ENCODE measurements around the gene GALK2.

The GALK2 gene

DNA sequence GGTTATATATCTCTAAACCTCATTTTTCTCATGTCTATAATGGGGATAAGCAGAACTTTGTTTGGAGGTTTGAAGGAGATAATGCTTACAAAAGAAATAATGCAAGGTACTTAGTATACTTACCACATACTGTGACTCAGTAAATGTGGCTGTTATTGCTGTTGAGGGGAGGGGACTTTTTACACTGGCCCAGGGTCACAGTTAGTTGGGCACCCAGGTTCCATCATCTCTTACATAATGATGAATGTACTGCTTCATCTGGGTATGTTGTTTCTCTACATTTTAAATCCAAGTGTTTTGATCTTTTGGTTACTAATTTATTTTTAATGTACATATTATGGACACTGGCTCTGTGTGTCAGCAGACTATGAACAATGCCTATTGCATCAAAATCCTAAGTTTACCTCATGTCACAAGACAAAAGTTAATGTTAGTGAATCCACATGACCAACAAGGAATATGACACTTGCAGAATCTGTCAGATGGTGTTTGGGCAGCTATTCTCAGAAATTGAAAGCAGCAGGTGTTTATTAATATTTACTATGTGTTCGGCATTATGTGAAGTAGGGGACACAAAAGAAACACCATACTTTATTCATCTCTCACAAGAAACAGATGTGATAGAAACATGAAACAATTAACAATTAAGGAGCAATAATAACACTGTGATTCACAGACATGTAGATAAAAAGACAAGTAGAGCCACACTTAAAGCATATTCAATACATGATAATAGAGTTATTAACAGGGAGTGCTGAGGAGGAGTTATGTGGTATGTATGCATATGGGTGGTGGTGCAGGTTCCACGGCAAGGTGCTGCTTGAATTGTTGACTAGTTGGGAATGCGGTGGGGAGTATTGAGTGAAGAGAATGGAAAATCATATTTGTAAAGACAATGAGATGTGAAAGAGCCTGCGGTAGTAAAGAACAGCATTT, 109.7 kb downstream of the GALK2 start:
- no peak for DNase-seq (ENCODE audit: low read depth, low spot score)

GRCh38 chr15:49282366-49282765, 112.3 kb downstream of the GALK2 start:
- DNase-seq (ENCODE audit: low read depth, low spot score), result no peak

GRCh38 chr15:49286649-49287404, 116.8 kb downstream of the GALK2 start:
- DNase-seq (ENCODE audit: low read depth, low spot score), result no peak

- DNase-seq (ENCODE audit: low read depth, low spot score), result no peak
Observed at GRCh38 chr15:49287481-49287880, 117.4 kb downstream of the GALK2 start.

DNA sequence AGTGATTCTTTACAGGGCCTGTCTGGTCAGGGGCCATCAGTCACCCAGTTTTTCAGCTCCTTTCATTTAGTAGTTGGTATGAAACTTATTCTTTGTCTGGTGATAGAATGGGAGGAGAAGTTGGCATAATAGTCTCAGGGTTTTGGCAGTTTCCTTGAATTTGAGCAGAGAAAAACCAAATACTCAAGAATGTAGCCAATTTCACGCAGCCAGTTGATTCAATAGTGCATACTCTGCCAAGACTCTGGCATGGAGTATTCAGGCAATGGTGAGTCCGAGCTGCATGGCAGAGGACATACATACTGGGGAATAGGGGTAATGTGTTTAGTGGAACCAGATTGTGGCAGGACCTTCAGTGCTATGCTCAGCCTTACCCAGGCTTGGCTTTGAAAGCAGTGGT, 118.3 kb downstream of the GALK2 start:
- DNase-seq (ENCODE audit: low read depth, low spot score), result no peak

DNA sequence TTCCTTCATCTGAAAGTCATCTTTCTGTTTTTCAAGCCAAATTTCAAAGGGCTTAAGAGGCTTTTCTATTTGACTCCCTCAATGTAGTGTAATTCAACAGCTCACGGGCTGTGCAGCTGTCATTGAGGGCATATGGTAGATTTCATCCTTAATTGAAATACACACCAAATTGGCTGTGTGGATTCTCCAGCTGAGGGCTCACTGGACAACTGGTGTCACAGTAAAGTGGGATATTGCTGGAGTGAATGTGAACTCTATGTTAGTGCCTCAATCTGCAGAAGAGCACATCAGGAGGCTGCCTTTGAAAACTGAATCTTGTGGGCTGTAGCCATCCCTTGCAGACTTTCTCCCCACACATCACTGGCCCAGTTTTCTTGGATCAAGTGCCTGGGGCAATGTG, 120.1 kb downstream of the GALK2 start:
- no peak for DNase-seq (ENCODE audit: low read depth, low spot score)

GRCh38 chr15:49293941-49294340, 123.9 kb downstream of the GALK2 start:
- no peak for DNase-seq (ENCODE audit: low read depth, low spot score)

DNA sequence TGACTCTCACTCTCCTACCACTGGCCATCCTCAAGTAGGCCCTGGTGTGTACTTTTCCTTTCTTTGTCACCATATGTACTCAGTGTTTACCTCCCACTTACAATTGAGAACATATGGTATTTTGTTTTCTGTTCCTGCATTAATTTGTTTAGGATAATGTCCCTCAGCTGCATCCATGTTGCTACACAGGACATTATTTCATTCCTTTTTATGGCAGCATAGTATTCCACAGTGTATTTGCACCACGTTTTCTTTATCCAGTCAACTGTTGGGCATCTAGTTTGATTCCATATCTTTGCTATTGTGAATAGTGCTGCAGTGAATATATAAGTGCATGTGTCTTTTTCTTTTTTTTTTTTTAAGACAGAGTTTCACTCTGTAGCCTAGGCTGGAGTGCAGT, 126.2 kb downstream of the GALK2 start:
- no peak for DNase-seq (ENCODE audit: low read depth, low spot score)

DNA sequence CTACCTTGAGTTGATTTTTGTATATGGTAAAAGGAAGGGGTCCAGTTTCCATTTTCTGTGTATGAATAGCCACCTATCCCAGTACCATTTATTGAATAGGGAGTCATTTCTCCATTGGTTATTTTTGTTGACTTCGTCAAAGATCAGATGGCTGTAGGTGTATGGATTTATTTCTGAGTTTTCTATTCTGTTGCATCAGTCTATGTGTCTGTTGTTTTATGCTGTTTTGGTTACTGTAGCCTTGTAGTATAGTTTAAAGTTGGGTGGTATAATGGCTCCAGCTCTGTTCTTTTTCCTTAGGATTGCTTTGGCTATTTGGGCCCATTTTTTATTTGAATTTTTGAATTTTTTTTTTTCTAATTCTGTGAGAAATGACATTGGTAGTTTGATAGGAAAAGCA, 127.5 kb downstream of the GALK2 start:
- no peak for DNase-seq (ENCODE audit: low read depth, low spot score)

- no peak for DNase-seq (ENCODE audit: low read depth, low spot score)
Observed at GRCh38 chr15:49300856-49301255, 130.8 kb downstream of the GALK2 start.

GRCh38 chr15:49301562-49301961, 131.5 kb downstream of the GALK2 start:
- DNase-seq (ENCODE audit: low read depth, low spot score), result no peak

DNA sequence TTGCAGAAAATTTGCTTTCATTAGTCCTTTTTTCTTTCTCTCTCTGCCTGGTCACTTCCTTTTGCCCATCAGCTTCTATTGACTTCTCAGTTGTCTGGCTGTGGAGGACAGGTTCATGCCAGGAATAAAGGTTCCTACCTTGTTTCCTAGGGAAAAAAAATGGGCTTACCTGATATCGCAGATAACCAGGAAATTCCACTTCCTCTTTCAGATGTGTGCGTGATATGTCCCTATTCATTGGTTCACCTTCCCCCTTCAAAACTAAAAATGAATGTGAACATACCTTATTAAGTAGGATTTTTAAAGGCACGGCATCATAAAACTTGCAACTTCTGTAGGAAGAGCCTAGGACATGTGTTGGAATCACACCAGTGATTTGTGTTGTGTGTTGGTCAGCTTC, 133.0 kb downstream of the GALK2 start:
- DNase-seq (ENCODE audit: low read depth, low spot score), result no peak

DNA sequence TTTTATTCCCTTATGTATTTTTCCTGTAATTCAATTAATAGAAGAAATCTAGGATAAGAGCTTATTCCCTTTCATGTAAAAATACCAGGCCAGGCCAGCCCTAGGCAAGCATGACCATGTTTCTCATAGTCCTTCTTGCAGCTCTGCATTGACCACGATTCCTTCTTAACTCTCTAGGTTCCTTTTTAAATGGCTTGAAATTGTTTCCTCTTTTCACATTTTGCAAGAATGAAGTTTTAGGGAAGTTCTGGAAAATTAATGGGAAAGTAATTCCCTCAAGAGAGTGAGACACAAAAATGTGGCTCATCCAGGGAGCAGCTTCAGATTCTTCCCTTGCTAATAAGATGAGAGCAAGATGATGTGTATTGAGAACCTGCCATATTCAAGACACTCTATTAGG, 136.5 kb downstream of the GALK2 start:
- no peak for DNase-seq (ENCODE audit: low read depth, low spot score)

DNA sequence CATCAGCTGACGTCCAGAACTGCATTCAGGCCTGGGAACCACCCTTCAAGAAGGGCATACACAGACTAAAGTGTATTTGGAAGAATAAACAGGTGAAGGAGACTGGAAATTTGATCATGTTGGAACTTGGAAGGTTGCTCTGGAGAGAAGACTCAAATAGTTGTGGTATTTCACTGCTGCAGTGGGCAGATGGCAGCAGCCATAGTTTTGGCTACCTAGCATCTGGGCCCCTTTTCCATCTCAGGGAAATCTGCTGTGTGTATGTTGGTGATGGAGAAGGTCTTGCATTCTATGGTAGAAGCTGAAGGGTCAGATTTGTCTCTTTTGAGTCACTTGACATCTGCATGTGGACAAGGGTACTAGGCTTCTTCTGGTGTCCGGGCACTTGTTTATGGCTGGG, 138.6 kb downstream of the GALK2 start:
- DNase-seq (ENCODE audit: low read depth, low spot score), result no peak

DNA sequence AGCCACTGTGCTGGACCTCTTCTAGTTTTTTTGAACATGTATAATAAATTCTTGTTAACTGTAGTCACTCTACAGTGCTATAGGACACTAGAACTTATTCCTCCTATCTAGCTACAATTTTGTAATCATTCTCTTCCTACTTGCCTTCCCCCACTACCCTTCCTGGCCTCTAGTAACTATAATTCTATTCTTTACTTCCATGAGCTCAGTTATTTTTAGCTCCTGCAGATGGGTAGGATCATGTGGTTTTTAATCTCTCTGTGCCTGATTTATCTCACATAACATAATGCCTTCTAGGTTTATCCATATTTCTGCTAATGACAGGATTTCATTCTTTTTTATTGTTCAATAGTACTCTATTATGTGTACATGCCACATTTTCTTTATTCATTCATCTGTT, 139.8 kb downstream of the GALK2 start:
- DNase-seq (ENCODE audit: low read depth, low spot score), result no peak

DNA sequence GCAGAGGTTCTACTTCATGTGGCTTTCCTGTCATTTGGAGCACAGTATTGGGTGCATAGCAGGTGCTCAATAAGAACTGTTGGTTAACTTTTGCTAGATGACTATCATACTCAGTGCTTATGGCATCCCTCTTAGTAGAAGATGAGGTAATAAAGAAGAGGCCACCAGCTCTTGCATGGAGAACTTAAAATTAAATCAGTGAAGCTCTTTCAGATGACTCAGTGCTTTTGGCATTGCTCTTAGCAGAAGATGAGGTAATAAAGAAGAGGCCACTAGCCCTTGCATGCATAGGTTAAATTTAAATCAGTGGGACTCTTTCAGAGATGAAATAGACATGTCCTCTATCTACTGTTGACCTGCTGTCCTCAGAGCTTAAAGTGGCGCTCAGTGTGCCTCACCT, 143.6 kb downstream of the GALK2 start:
- DNase-seq (ENCODE audit: low read depth, low spot score), result peak; percentile 3

DNA sequence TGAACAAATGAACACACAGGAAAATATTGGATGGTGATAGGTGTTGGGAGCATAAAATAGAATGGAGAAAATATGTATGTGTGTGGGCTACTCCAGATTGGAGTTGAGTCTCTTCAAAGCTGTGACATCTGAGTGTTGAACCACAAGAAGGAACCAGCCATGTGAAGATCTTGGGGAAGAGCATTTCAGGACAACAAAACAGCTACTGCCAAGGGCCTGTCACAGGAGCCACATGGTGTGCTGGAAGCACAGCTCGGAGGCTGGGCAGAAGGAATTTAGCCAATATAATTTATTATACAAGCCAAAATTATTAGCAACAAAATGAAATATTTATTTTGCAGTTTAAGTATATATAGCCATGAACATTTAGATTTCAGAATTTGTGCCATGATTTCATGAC, 144.7 kb downstream of the GALK2 start:
- DNase-seq (ENCODE audit: low read depth, low spot score), result no peak

- DNase-seq (ENCODE audit: low read depth, low spot score), result peak; percentile 10
Observed at GRCh38 chr15:49315391-49315823, 145.4 kb downstream of the GALK2 start.

DNA sequence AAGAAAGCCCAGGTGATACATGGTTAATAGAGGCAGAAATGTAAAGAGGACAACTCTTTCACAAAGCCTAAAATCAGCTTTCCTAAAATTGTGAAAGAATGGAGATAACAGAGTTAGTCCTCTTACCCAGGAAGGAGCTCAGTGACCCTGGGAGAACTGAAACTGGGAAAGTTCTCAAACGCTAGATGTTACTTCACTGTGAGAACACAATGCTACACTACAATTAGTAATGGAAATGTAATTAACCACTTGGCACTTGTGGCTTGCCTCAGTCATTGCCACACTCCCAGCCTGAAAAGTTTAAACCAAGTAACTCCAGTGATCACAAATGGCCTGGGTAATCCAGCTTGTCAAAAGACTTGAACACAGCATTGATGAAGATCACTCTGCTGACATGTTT, 150.3 kb downstream of the GALK2 start:
- no peak for DNase-seq (ENCODE audit: low read depth, low spot score)

- no peak for DNase-seq (ENCODE audit: low read depth, low spot score)
Observed at GRCh38 chr15:49323207-49323606, 153.2 kb downstream of the GALK2 start.

DNA sequence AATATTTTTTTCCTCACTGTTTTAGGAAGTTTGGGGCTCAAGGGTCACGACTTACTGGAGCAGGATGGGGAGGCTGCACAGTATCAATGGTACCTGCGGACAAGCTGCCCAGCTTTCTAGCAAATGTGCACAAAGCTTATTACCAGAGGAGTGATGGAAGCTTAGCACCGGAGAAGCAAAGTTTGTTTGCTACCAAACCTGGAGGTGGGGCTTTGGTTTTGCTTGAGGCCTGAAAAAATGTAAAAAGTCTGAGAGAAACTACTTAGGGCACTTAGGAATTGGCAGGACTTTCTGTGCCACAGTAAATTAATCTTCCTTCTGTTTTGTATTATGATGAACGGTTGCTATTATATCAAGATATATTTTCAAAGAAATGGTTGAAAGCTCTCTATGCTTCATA, 157.9 kb downstream of the GALK2 start:
- DNase-seq (ENCODE audit: low read depth, low spot score), result no peak

GRCh38 chr15:49328941-49329340, 158.9 kb downstream of the GALK2 start:
- DNase-seq (ENCODE audit: low read depth, low spot score), result no peak

GRCh38 chr15:49330166-49330565, 160.1 kb downstream of the GALK2 start:
- no peak for DNase-seq (ENCODE audit: low read depth, low spot score)
